Activated naive CD4-positive, alpha-beta T cell treated with anti-CD3 and anti-CD28 coated beads, Interleukin-2, amount 10 ng/mL, durations not matched to agents 7 days and 5 days (primary cell): ENCODE data around the gene PARP15.
A peak's percentile ranks its signal among the peaks of the same experiment; 100 is the strongest.
"Not testable (repeated sequence)": the region's sequence is repeated elsewhere in the genome, so short reads cannot be mapped to it uniquely, and the experiment has no call there.

ENCODE experiments used
- CTCF ChIA-PET: fragments of 350-600 bp; sonication (Branson Sonifier 250); formaldehyde crosslinking; loops from one replicate; lab custom pipeline; 2021; ENCODE audit warnings: antibody characterized with exemption; lab: Charles Lee
- DNase-seq: peaks from one replicate; pipeline ENCODE4 v3.0.0-alpha.2; 2020
- H3K27ac Mint-ChIP-seq: one replicate; pipeline ENCODE4 v1.8.0; 2021; ENCODE audit warnings: mild to moderate bottlenecking, moderate library complexity, mixed read lengths
- H3K27me3 Mint-ChIP-seq: one replicate; pipeline ENCODE4 v1.8.0; 2021; ENCODE audit warnings: mild to moderate bottlenecking, mixed read lengths
- H3K36me3 Mint-ChIP-seq: one replicate; pipeline ENCODE4 v1.8.0; 2021; ENCODE audit warnings: mixed read lengths
- H3K4me1 Mint-ChIP-seq: one replicate; pipeline ENCODE4 v1.8.0; 2021; ENCODE audit warnings: mixed read lengths
- H3K4me3 Mint-ChIP-seq: one replicate; pipeline ENCODE4 v1.8.0; 2021; ENCODE audit warnings: mild to moderate bottlenecking, moderate library complexity, mixed read lengths
- H3K9me3 Mint-ChIP-seq: one replicate; pipeline ENCODE4 v1.8.0; 2021; ENCODE audit warnings: mixed read lengths

PARP15 gene

GRCh38 chr3:122674339-122674738, 96.9 kb downstream of the PARP15 start:
- no peak overlapping the region for H3K4me3 Mint-ChIP-seq
- peaks cover 3% of the 10 kb centered on the region for H3K36me3 Mint-ChIP-seq
- H3K27me3 Mint-ChIP-seq, result no peaks in the 10 kb centered on the region
- no peak overlapping the region for H3K27ac Mint-ChIP-seq
- H3K4me1 Mint-ChIP-seq, result peaks cover 22% of the 10 kb centered on the region
- CTCF ChIA-PET, result no interaction called here
- peaks cover 10% of the 10 kb centered on the region for H3K9me3 Mint-ChIP-seq
- no peak for DNase-seq

GRCh38 chr3:122676759-122677158, 99.3 kb downstream of the PARP15 start:
- CTCF ChIA-PET, result interaction anchor here (0.6 to 6.7 kb wide), 2 partner anchors 116 to 218 kb away, joined by 3 to 183 read pairs; partner anchors contain the start of genes DTX3L and PARP9
- no peak for DNase-seq
- Mint-ChIP-seq H3K36me3 (peaks cover 10% of the 10 kb centered on the region), H3K4me1 (peaks cover 32% of the 10 kb centered on the region), H3K4me3 (no peak overlapping the region), H3K27me3 (no peaks in the 10 kb centered on the region), H3K27ac (no peak overlapping the region), H3K9me3 (peaks cover 7% of the 10 kb centered on the region)

GRCh38 chr3:122677216-122677615, 99.8 kb downstream of the PARP15 start:
- H3K27me3 Mint-ChIP-seq, result no peaks in the 10 kb centered on the region
- DNase-seq, result no peak
- H3K36me3 Mint-ChIP-seq, result peaks cover 11% of the 10 kb centered on the region
- H3K9me3 Mint-ChIP-seq, result peaks cover 7% of the 10 kb centered on the region
- CTCF ChIA-PET, result interaction anchor here (6.7 kb wide), 1 partner anchor 116 kb away, joined by 183 read pairs; the partner anchor contains the start of genes DTX3L and PARP9
- no peak overlapping the region for H3K4me3 Mint-ChIP-seq
- peaks cover 36% of the 10 kb centered on the region for H3K4me1 Mint-ChIP-seq
- no peak overlapping the region for H3K27ac Mint-ChIP-seq

- DNase-seq, result no peak
- peak overlapping the region; percentile 66 for H3K27ac Mint-ChIP-seq
- H3K9me3 Mint-ChIP-seq, result peaks cover 7% of the 10 kb centered on the region
- H3K36me3 Mint-ChIP-seq, result peaks cover 22% of the 10 kb centered on the region
- H3K4me3 Mint-ChIP-seq, result no peak overlapping the region
- peaks cover 49% of the 10 kb centered on the region for H3K4me1 Mint-ChIP-seq
- CTCF ChIA-PET, result interaction anchor here (0.8 to 6.7 kb wide), 29 partner anchors 9 to 577 kb away, joined by 3 to 183 read pairs (median 5); partner anchors contain the start of genes DTX3L, PARP15, PARP9 and WDR5B
- no peaks in the 10 kb centered on the region for H3K27me3 Mint-ChIP-seq
Observed at GRCh38 chr3:122678506-122678905, 101.1 kb downstream of the PARP15 start.

GRCh38 chr3:122679085-122679881, 101.8 kb downstream of the PARP15 start:
- peak overlapping the region; percentile 98 for H3K27ac Mint-ChIP-seq
- CTCF ChIA-PET, result interaction anchor here (0.5 to 6.7 kb wide), 38 partner anchors 8 to 578 kb away, joined by 3 to 183 read pairs (median 5); partner anchors contain the start of genes DTX3L, PARP15, PARP9 and WDR5B
- no peaks in the 10 kb centered on the region for H3K27me3 Mint-ChIP-seq
- peaks cover 57% of the 10 kb centered on the region for H3K4me1 Mint-ChIP-seq
- peaks cover 25% of the 10 kb centered on the region for H3K36me3 Mint-ChIP-seq
- peak overlapping the region; percentile 88 for H3K4me3 Mint-ChIP-seq
- H3K9me3 Mint-ChIP-seq, result peaks cover 6% of the 10 kb centered on the region
- DNase-seq, result peak; percentile 90

- H3K36me3 Mint-ChIP-seq, result peaks cover 32% of the 10 kb centered on the region
- H3K9me3 Mint-ChIP-seq, result no peaks in the 10 kb centered on the region
- CTCF ChIA-PET, result interaction anchor here (0.5 to 6.7 kb wide), 27 partner anchors 11 to 295 kb away, joined by 3 to 183 read pairs (median 6); partner anchors contain the start of genes DTX3L, PARP15, PARP9 and WDR5B
- peak overlapping the region; percentile 98 for H3K27ac Mint-ChIP-seq
- peak overlapping the region; percentile 88 for H3K4me3 Mint-ChIP-seq
- DNase-seq, result no peak
- H3K27me3 Mint-ChIP-seq, result no peaks in the 10 kb centered on the region
- H3K4me1 Mint-ChIP-seq, result peaks cover 64% of the 10 kb centered on the region
Observed at GRCh38 chr3:122679882-122680474, 102.5 kb downstream of the PARP15 start.

GRCh38 chr3:122680475-122681283, 103.2 kb downstream of the PARP15 start, which contains the start of gene PARP14:
Gene PARP14 (plus strand): TSS chr3:122680839. CDS start chr3:122680884, 45 bp downstream.
- Mint-ChIP-seq H3K27me3 (no peaks in the 10 kb centered on the region), H3K36me3 (peaks cover 36% of the 10 kb centered on the region), H3K4me3 (peak within 1 kb of the TSS; percentile 88), H3K9me3 (no peaks in the 10 kb centered on the region), H3K27ac (peak within 1 kb of the TSS; percentile 98), H3K4me1 (peaks cover 67% of the 10 kb centered on the region)
- CTCF ChIA-PET, result interaction anchor here (1.2 to 6.7 kb wide), 10 partner anchors 12 to 291 kb away, joined by 3 to 183 read pairs (median 8); partner anchors contain the start of genes DTX3L and PARP9
- peak; percentile 84 for DNase-seq

GRCh38 chr3:122681284-122681973, 104.0 kb downstream of the PARP15 start:
- no peaks in the 10 kb centered on the region for H3K9me3 Mint-ChIP-seq
- H3K27me3 Mint-ChIP-seq, result no peaks in the 10 kb centered on the region
- DNase-seq, result no peak
- H3K4me3 Mint-ChIP-seq, result peak overlapping the region; percentile 88
- peaks cover 38% of the 10 kb centered on the region for H3K36me3 Mint-ChIP-seq
- CTCF ChIA-PET, result interaction anchor here (2.9 to 6.7 kb wide), 3 partner anchors 12 to 288 kb away, joined by 22 to 183 read pairs (median 28); partner anchors contain the start of genes DTX3L and PARP9
- H3K4me1 Mint-ChIP-seq, result peaks cover 69% of the 10 kb centered on the region
- peak overlapping the region; percentile 98 for H3K27ac Mint-ChIP-seq

- H3K27ac Mint-ChIP-seq, result peak overlapping the region; percentile 98
- no peak for DNase-seq
- no peaks in the 10 kb centered on the region for H3K9me3 Mint-ChIP-seq
- peak overlapping the region; percentile 88 for H3K4me3 Mint-ChIP-seq
- CTCF ChIA-PET, result interaction anchor here (6.7 kb wide), 1 partner anchor 121 kb away, joined by 183 read pairs; the partner anchor contains the start of genes DTX3L and PARP9
- H3K36me3 Mint-ChIP-seq, result peaks cover 38% of the 10 kb centered on the region
- H3K27me3 Mint-ChIP-seq, result no peaks in the 10 kb centered on the region
- peaks cover 74% of the 10 kb centered on the region for H3K4me1 Mint-ChIP-seq
Observed at GRCh38 chr3:122681974-122682409, 104.5 kb downstream of the PARP15 start.

- peak overlapping the region; percentile 71 for H3K27ac Mint-ChIP-seq
- peaks cover 38% of the 10 kb centered on the region for H3K36me3 Mint-ChIP-seq
- H3K9me3 Mint-ChIP-seq, DNase-seq, H3K27me3 Mint-ChIP-seq, CTCF ChIA-PET: not testable (repeated sequence)
- H3K4me1 Mint-ChIP-seq, result peaks cover 83% of the 10 kb centered on the region
- H3K4me3 Mint-ChIP-seq, result peak overlapping the region; percentile 88
Observed at GRCh38 chr3:122682778-122683411, 105.4 kb downstream of the PARP15 start.

GRCh38 chr3:122687298-122687697, 109.8 kb downstream of the PARP15 start:
- no peak for DNase-seq
- H3K27ac Mint-ChIP-seq, result peak overlapping the region; percentile 68
- no peak overlapping the region for H3K4me3 Mint-ChIP-seq
- peaks cover 42% of the 10 kb centered on the region for H3K36me3 Mint-ChIP-seq
- peaks cover 56% of the 10 kb centered on the region for H3K4me1 Mint-ChIP-seq
- no peaks in the 10 kb centered on the region for H3K9me3 Mint-ChIP-seq
- CTCF ChIA-PET, result interaction anchor here (0.7 to 1.3 kb wide), 3 partner anchors 9 to 126 kb away, joined by 3 to 5 read pairs (median 3); no protein-coding TSS in a partner anchor
- no peaks in the 10 kb centered on the region for H3K27me3 Mint-ChIP-seq
